Smooth muscle cell of the brain vasculature (primary cell): ENCODE results near the gene GEMIN7.
A peak's percentile ranks its signal among the peaks of the same experiment; 100 is the strongest.

Experiments
- DNase-seq: peaks from one replicate; pipeline ENCODE4 v3.0.0-alpha.2; 2012; ENCODE audit warnings: low read depth, low spot score

Gene GEMIN7

GRCh38 chr19:45090034-45090433 is 11.0 kb downstream of the GEMIN7 start:
- DNase-seq, result no peak

- no peak for DNase-seq
Measured at GRCh38 chr19:45090606-45091005, 11.5 kb downstream of the GEMIN7 start.

GRCh38 chr19:45091031-45091923 is 12.2 kb downstream of the GEMIN7 start:
- peak; percentile 99 for DNase-seq

GRCh38 chr19:45092747-45093678 is 14.0 kb downstream of the GEMIN7 start, which contains the start of gene PPP1R37:
Gene PPP1R37, plus strand, starts transcription at chr19:45093179. Its CDS starts 147 bp downstream, at chr19:45093326.
- peak; percentile 96 for DNase-seq

- DNase-seq, result no peak
Measured at GRCh38 chr19:45094137-45094536, 15.1 kb downstream of the GEMIN7 start.

GRCh38 chr19:45094707-45095106 is 15.6 kb downstream of the GEMIN7 start:
- DNase-seq, result no peak

GRCh38 chr19:45095496-45096413 is 16.7 kb downstream of the GEMIN7 start:
- DNase-seq, result no peak

- no peak for DNase-seq
Measured at GRCh38 chr19:45096700-45097099, 17.6 kb downstream of the GEMIN7 start.

- no peak for DNase-seq
Measured at GRCh38 chr19:45097450-45097775, 18.4 kb downstream of the GEMIN7 start.

- peak; percentile 72 for DNase-seq
Measured at GRCh38 chr19:45097776-45098520, 18.9 kb downstream of the GEMIN7 start.

GRCh38 chr19:45098521-45099466 is 19.7 kb downstream of the GEMIN7 start:
- no peak for DNase-seq

GRCh38 chr19:45099467-45100191 is 20.6 kb downstream of the GEMIN7 start:
- DNase-seq, result no peak

- DNase-seq, result no peak
Measured at GRCh38 chr19:45100201-45100600, 21.1 kb downstream of the GEMIN7 start.

- no peak for DNase-seq
Measured at GRCh38 chr19:45100846-45101252, 21.8 kb downstream of the GEMIN7 start.

GRCh38 chr19:45101806-45102205 is 22.7 kb downstream of the GEMIN7 start:
- DNase-seq, result no peak

- DNase-seq, result no peak
Measured at GRCh38 chr19:45102481-45102880, 23.4 kb downstream of the GEMIN7 start.

GRCh38 chr19:45103156-45103507 is 24.1 kb downstream of the GEMIN7 start:
- no peak for DNase-seq

GRCh38 chr19:45103508-45104319 is 24.7 kb downstream of the GEMIN7 start:
- DNase-seq, result no peak
